GM11168 (cell line): ENCODE measurements around the gene POLR1D.

Experiments used
- in situ Hi-C: fragments of 300-500 bp; cut with MboI; formaldehyde crosslinking; loops from one replicate; pipeline ENCODE4 v1.12.0; 2022; ENCODE audit warnings: low sequenced_read_pairs; ENCODE audit not compliant: unreplicated experiment

The POLR1D gene

DNA sequence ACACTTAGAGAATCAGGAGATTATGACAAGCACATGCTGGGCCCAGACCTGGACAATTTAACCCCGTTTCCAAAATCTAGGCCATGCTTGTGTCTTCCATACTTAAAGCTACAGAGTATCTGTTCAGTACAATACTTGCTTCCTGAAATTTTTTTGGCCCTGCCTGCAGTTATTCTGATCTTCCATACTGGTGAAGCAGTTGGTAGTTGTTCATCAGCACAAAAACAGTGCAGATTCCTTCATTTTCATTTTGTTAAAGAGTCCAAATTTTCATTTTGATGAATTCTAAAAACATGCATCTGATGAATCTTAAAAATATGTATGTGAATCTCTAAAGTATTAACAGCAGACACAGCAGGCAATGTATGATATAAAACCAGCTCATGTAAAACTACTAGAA lies 49.2 kb downstream of the POLR1D start:
- in situ Hi-C loops: no loop called here

DNA sequence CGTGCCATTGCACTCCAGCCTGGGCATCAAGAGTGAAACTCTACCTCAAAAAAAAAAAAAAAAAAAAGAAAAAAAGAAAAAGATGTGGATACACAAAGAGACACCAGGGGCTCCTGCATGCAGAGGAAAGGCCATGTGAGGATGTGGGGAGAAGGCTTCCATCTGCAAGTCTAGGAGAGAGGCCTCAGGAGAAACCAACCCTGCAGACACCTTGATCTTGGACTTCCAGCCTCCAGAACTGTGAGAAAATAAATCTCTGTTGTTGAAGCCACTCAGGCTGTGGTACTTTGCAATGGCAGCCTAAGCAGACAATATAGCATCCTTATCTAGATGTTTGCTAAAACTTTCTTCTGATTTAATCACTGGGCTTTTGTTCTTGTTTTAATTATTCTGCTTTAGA lies 50.3 kb downstream of the POLR1D start:
- in situ Hi-C loops: no loop called here
